NCI-H2107 (cell line): Measurements from ENCODE around the gene PCDHGB3.
"Not testable (repeated sequence)": the region's sequence is repeated elsewhere in the genome, so short reads cannot be mapped to it uniquely, and the experiment has no call there.

Experiments used
- DNase-seq: peaks from one replicate; lab custom pipeline; 2025; lab: John Stamatoyannopoulos, UW

The PCDHGB3 gene

GRCh38 chr5:141392429-141393198 is 22.6 kb downstream of the PCDHGB3 start, which contains the start of gene PCDHGA8:
PCDHGA8 (plus strand) TSS chr5:141392633; CDS start chr5:141392814, 181 bp downstream.
- no peak for DNase-seq

- DNase-seq = no peak
Observed at GRCh38 chr5:141393267-141393666, 23.2 kb downstream of the PCDHGB3 start.

DNA sequence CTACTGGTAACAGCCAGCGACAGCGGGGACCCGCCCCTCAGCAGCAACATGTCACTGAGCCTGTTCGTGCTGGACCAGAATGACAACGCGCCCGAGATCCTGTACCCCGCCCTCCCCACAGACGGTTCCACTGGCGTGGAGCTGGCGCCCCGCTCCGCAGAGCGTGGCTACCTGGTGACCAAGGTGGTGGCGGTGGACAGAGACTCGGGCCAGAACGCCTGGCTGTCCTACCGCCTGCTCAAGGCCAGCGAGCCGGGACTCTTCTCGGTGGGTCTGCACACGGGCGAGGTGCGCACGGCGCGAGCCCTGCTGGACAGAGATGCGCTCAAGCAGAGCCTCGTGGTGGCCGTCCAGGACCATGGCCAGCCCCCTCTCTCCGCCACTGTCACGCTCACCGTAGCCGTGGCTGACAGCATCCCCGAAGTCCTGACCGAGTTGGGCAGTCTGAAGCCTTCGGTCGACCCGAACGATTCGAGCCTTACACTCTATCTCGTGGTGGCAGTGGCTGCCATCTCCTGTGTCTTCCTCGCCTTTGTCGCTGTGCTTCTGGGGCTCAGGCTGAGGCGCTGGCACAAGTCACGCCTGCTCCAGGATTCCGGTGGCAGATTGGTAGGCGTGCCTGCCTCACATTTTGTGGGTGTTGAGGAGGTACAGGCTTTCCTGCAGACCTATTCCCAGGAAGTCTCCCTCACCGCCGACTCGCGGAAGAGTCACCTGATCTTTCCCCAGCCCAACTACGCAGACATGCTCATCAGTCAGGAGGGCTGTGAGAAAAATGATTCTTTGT is 24.6 kb downstream of the PCDHGB3 start:
- not testable (repeated sequence) for DNase-seq

GRCh38 chr5:141397756-141398551 is 27.9 kb downstream of the PCDHGB3 start, which contains the start of gene PCDHGB5:
PCDHGB5 (plus strand) TSS chr5:141397947; CDS start chr5:141398128, 181 bp downstream.
- not testable (repeated sequence) for DNase-seq

DNA sequence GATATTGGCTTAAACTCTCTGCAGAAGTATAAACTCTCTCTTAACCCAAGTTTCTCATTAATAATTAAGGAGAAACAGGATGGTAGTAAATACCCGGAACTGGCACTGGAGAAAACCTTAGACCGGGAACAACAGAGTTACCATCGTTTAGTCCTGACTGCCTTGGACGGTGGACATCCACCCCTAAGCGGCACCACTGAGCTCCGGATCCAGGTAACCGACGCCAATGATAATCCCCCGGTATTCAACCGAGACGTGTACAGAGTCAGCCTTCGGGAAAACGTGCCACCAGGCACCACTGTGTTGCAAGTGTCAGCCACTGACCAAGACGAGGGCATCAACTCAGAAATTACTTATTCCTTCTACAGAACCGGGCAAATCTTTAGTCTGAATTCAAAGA is 28.6 kb downstream of the PCDHGB3 start:
- DNase-seq = no peak

GRCh38 chr5:141399555-141400258 is 29.7 kb downstream of the PCDHGB3 start:
- DNase-seq = no peak

DNA sequence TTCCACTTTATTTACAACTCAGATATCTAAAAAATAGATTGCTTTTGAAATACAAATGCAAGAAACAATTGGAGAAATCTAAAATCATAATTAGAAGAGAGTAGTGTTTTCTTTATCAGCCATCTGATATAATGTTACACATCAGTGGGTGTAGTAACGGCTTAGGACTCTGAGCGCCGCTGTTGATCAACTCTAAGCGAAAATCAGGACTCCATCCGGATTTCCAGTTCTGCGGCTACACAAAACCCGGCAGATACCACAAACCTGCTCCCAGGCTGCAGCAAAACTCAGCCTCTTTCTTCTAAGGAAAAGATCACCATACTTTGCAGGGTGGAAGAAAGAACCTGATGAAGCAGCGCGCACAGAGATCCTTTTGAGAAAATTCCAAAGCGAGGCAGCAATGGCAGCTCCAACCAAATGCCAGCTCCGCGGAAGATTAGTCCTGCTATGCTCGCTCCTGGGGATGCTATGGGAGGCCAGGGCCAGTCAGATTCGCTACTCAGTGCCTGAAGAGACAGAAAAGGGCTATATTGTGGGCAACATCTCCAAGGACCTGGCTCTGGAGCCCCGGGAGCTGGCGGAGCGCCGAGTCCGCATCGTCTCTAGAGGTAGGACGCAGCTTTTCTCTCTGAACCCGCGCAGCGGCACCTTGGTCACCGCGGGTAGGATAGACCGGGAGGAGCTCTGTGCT is 32.7 kb downstream of the PCDHGB3 start, which contains the start of gene PCDHGA9:
Gene PCDHGA9 (plus strand): TSS at position 226 of the 691 bp plus-strand sequence. CDS start 175 bp downstream, at position 401.
- DNase-seq = no peak

DNA sequence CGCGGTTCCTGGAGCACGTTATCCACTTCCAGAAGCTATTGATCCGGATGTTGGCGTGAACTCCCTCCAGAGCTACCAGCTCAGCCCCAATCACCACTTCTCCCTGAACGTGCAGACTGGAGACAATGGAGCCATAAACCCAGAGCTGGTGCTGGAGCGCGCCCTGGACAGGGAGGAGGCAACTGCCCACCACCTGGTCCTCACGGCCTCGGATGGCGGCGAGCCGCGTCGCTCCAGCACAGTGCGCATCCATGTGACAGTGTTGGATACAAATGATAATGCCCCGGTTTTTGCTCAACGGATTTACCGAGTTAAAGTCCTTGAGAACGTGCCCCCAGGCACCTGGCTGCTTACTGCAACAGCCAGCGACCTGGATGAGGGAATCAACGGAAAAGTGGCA is 33.3 kb downstream of the PCDHGB3 start:
- DNase-seq = no peak

DNA sequence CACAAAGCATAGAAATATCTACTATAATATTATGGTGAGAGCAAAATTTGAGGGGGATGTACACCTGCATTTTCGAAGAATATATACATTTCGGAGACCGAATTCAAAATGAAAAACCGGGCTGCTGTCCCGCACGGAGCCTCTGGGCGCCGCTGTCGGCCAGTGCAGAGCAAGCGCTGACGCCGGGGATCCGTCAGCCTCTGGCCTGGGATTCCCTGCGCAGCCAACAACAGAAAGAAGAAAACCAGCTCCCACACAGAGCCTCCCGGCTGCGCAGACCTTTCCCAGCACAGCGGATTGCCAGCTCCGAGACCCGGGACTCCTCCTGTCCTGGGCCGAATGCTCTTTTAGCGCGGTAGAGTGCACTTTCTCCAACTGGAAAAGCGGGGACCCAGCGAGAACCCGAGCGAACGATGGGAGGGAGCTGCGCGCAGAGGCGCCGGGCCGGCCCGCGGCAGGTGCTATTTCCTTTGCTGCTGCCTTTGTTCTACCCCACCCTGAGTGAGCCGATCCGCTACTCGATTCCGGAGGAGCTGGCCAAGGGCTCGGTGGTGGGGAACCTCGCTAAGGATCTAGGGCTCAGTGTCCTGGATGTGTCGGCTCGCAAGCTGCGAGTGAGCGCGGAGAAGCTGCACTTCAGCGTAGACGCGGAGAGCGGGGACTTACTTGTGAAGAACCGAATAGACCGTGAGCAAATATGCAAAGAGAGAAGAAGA is 37.9 kb downstream of the PCDHGB3 start, which contains the start of gene PCDHGB6:
Gene PCDHGB6 (plus strand): TSS at position 232 of the 716 bp plus-strand sequence. CDS start 182 bp downstream, at position 414.
- not testable (repeated sequence) for DNase-seq

- DNase-seq = no peak
Observed at GRCh38 chr5:141409598-141410306, 39.7 kb downstream of the PCDHGB3 start.

GRCh38 chr5:141411575-141411974 is 41.5 kb downstream of the PCDHGB3 start:
- no peak for DNase-seq

GRCh38 chr5:141412854-141413539 is 43.0 kb downstream of the PCDHGB3 start, which contains the start of gene PCDHGA10:
PCDHGA10 (plus strand) TSS chr5:141412987; CDS start chr5:141413176, 189 bp downstream.
- DNase-seq = no peak

GRCh38 chr5:141413540-141414069 is 43.6 kb downstream of the PCDHGB3 start:
- no peak for DNase-seq

- not testable (repeated sequence) for DNase-seq
Observed at GRCh38 chr5:141414548-141415274, 44.7 kb downstream of the PCDHGB3 start.

GRCh38 chr5:141415275-141415618 is 45.2 kb downstream of the PCDHGB3 start:
- not testable (repeated sequence) for DNase-seq

DNA sequence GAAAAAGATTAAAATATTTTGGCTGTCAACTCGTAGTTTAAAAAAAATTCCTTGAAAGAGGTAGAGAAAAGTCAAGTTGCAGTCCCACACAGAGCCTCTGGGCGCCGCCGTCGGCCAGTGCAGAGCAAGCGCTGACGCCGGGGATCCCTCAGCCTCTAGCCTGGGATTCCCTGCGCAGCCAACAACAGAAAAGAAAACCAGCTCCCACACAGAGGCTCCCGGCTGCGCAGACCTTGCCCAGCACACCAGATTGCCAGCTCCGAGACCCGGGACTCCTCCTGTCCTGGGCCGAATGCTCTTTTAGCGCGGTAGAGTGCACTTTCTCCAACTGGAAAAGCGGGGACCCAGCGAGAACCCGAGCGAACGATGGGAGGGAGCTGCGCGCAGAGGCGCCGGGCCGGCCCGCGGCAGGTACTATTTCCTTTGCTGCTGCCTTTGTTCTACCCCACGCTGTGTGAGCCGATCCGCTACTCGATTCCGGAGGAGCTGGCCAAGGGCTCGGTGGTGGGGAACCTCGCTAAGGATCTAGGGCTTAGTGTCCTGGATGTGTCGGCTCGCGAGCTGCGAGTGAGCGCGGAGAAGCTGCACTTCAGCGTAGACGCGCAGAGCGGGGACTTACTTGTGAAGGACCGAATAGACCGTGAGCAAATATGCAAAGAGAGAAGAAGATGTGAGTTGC is 47.6 kb downstream of the PCDHGB3 start, which contains the start of gene PCDHGB7:
Gene PCDHGB7 (plus strand): TSS at position 184 of the 679 bp plus-strand sequence. CDS start 183 bp downstream, at position 367.
- peak; percentile 26 for DNase-seq
